CD14-positive monocyte (primary cell): Measurements from ENCODE around the gene KIAA0753. TPM values are rescaled to one million over a fixed set of nuclear protein-coding genes. Genes with fewer than 3 reads are reported as not detected.
"Not testable (repeated sequence)": the region's sequence is repeated elsewhere in the genome, so short reads cannot be mapped to it uniquely, and the experiment has no call there.

Source experiments
- DNase-seq, 3 donors: peaks; one replicate each; pipeline ENCODE4 v3.0.0-alpha.2; 2011 to 2022
- H2AFZ ChIP-seq: 2 replicates; pipeline ENCODE4 v1.6.0; 2012; ENCODE audit warnings: mild to moderate bottlenecking, low read depth, low read length, inconsistent platforms; ENCODE audit not compliant: insufficient read depth, poor library complexity, severe bottlenecking
- H3K27ac ChIP-seq, 2 donors: 1 replicate in 1 of 2; 2 replicates in 1 of 2; pipeline ENCODE4 v1.5.1; 2012 to 2013; ENCODE audit warnings: low read length in 2 of 2, control low read depth in 1 of 2, inconsistent platforms in 1 of 2, low read depth in 1 of 2, mild to moderate bottlenecking in 1 of 2
- H3K27me3 ChIP-seq, 2 donors: one replicate each; pipeline versions ENCODE4 v1.6.0 to v1.6.1; 2011 to 2013; ENCODE audit warnings: low read length in 2 of 2; ENCODE audit not compliant: control insufficient read depth in 2 of 2, insufficient read depth in 2 of 2
- H3K36me3 ChIP-seq, 2 donors: replicated peaks in 1 of 2; 1 replicate in 1 of 2; 2 replicates in 1 of 2; pipeline versions ENCODE4 v1.5.1 to v1.6.1; 2012 to 2013; ENCODE audit warnings: low read length in 2 of 2, control low read depth in 1 of 2, inconsistent platforms in 1 of 2, mild to moderate bottlenecking in 1 of 2; ENCODE audit not compliant: insufficient read depth in 2 of 2, control insufficient read depth in 1 of 2
- H3K4me1 ChIP-seq, 2 donors: 1 replicate in 1 of 2; 2 replicates in 1 of 2; pipeline versions ENCODE4 v1.5.1 to v1.6.1; 2012 to 2013; ENCODE audit warnings: low read length in 2 of 2, control low read depth in 1 of 2, inconsistent platforms in 1 of 2, mild to moderate bottlenecking in 1 of 2, moderate library complexity in 1 of 2; ENCODE audit not compliant: insufficient read depth in 2 of 2, control insufficient read depth in 1 of 2
- H3K4me2 ChIP-seq: replicated peaks from 2 replicates; pipeline ENCODE3; 2012; ENCODE audit warnings: low read length, moderate library complexity, mild to moderate bottlenecking; ENCODE audit not compliant: poor library complexity, severe bottlenecking; ENCODE audit errors: extremely low read depth
- H3K4me3 ChIP-seq, 3 experiments: fragments of 200-600 bp in 1 of 3; sonication (generic) in 1 of 3; replicated peaks in 1 of 3; 1 replicate in 2 of 3; 2 replicates in 1 of 3; pipeline ENCODE4 v1.5.1; 2011 to 2013; ENCODE audit warnings: low read length in 3 of 3, mild to moderate bottlenecking in 3 of 3, control low read depth in 2 of 3, low read depth in 2 of 3, inconsistent platforms in 1 of 3, moderate library complexity in 1 of 3
- H3K79me2 ChIP-seq: 2 replicates; pipeline ENCODE4 v1.6.0; 2012; ENCODE audit warnings: mild to moderate bottlenecking, control low read depth, inconsistent platforms, low read length, moderate library complexity; ENCODE audit not compliant: insufficient read depth
- H3K9ac ChIP-seq: 2 replicates; pipeline ENCODE4 v1.6.0; 2017; ENCODE audit warnings: low read length, mild to moderate bottlenecking; ENCODE audit not compliant: insufficient read depth, poor library complexity, severe bottlenecking
- H3K9me3 ChIP-seq, 2 donors: replicated peaks in 1 of 2; 1 replicate in 1 of 2; 2 replicates in 1 of 2; pipeline versions ENCODE4 v1.5.1 to v1.6.1; 2012 to 2013; ENCODE audit warnings: low read length in 2 of 2, control low read depth in 1 of 2; ENCODE audit not compliant: control insufficient read depth in 1 of 2, insufficient read depth in 1 of 2
- H4K20me1 ChIP-seq: 2 replicates; pipeline ENCODE4 v1.6.0; 2012; ENCODE audit warnings: mild to moderate bottlenecking, low read length, control low read depth, moderate library complexity; ENCODE audit not compliant: insufficient read depth
- H3K27ac Mint-ChIP-seq, 7 donors: one replicate each; pipeline ENCODE4 v1.8.0; 2020; ENCODE audit warnings: mild to moderate bottlenecking in 7 of 7, mixed read lengths in 7 of 7, moderate library complexity in 6 of 7, inconsistent platforms in 2 of 7
- H3K27me3 Mint-ChIP-seq, 3 donors: one replicate each; pipeline ENCODE4 v1.8.0; 2021 to 2022; ENCODE audit warnings: low read depth in 3 of 3, mild to moderate bottlenecking in 3 of 3, mixed read lengths in 3 of 3, moderate library complexity in 3 of 3, inconsistent platforms in 1 of 3
- H3K36me3 Mint-ChIP-seq, 2 donors: one replicate each; pipeline ENCODE4 v1.8.0; 2020; ENCODE audit warnings: mixed read lengths in 2 of 2, inconsistent platforms in 1 of 2, mild to moderate bottlenecking in 1 of 2
- H3K4me1 Mint-ChIP-seq: one replicate; pipeline ENCODE4 v1.8.0; 2020; ENCODE audit warnings: mild to moderate bottlenecking, mixed read lengths
- H3K4me3 Mint-ChIP-seq, 2 donors: one replicate each; pipeline ENCODE4 v1.8.0; 2020; ENCODE audit warnings: mild to moderate bottlenecking in 2 of 2, mixed read lengths in 2 of 2, moderate library complexity in 1 of 2
- H3K9me3 Mint-ChIP-seq, 7 donors: one replicate each; pipeline ENCODE4 v1.8.0; 2020 to 2022; ENCODE audit warnings: mixed read lengths in 7 of 7, mild to moderate bottlenecking in 6 of 7, moderate library complexity in 6 of 7, inconsistent platforms in 2 of 7
- WGBS: methylation state at CpG from one replicate; pipeline ENCODE4 v1.1.5; 2013; ENCODE audit warnings: missing lambda C conversion rate; ENCODE audit not compliant: insufficient coverage; 5-methylcytosine and 5-hydroxymethylcytosine counted together
- intact Hi-C, 2 donors: fragments of 100-400 bp; cut with micrococcal nuclease; formaldehyde crosslinking; loops; one replicate each; pipeline versions ENCODE4 v1.15.0 to v1.15.1; 2023
- polyA plus RNA-seq, 3 donors: library from polyadenylated mRNA; depleted of rRNA in 1 of 3; unstranded in 2 of 3; stranded (reverse) in 1 of 3; fragments of 300-500 nt in 2 of 3; fragments of >200 nt in 1 of 3; fragmentation: Illumina TruSeq in 2 of 3; gene quantifications; 1 replicate in 2 of 3; 2 replicates in 1 of 3; pipeline ENCODE4 v1.2.3, GENCODE V29; 2012 to 2021
- TF ChIP-seq, protein P1 (sequence below): fragments of 200-600 bp; IDR thresholded peaks from one replicate; pipeline ENCODE4 v1.8.0; 2022; ENCODE audit warnings: antibody characterized with exemption, mild to moderate bottlenecking

KIAA0753 gene
- polyA plus RNA-seq, 3 donors = 1.7 to 6.6 (median 3.5) TPM

DNA sequence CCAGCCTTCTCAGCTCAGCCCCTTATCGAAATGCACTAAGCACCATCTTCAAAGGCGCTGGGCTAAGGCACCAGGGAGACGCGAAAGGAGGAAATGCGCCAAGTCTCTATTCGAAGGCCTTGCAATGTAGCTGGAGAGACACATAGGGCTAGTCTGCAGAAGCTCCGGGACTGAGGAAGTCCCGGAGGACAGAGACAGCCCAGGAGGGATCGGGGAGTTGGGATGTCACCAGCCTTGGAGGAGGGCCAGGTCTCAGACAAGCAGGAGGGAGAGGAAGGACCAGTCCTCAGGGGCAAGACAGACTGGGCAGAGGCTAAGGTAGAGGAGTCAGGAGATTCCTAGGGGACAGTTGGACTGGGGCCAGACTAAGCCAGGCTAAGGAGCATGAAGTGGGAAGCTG, 19.6 kb upstream of the KIAA0753 start:
- no peak overlapping the region for H3K27ac ChIP-seq
- peaks cover 41 to 54% (median 46%) of the 10 kb centered on the region in 3 donors for H3K27me3 Mint-ChIP-seq
- H3K27ac Mint-ChIP-seq = peak overlapping the region in 3 of 7 donors; percentile 41 to 83 (median 71)
- H3K4me1 Mint-ChIP-seq = peaks cover 49% of the 10 kb centered on the region
- no peak overlapping the region for H2AFZ ChIP-seq
- H3K4me1 ChIP-seq = peaks cover 43 to 49% of the 10 kb centered on the region in 2 donors
- intact Hi-C loops = loop anchor here in 1 of 2 donors (10.0 kb wide), 1 partner anchor 335 kb away; the partner anchor contains the start of gene ALOX12
- H3K27me3 ChIP-seq = peaks cover 13 to 31% of the 10 kb centered on the region in 2 donors
- H4K20me1 ChIP-seq = no peaks in the 10 kb centered on the region
- H3K9ac ChIP-seq = no peak overlapping the region
- WGBS = 32% methylated on average over 8 of the region's 9 CpGs
- TF ChIP-seq, protein P1, sequence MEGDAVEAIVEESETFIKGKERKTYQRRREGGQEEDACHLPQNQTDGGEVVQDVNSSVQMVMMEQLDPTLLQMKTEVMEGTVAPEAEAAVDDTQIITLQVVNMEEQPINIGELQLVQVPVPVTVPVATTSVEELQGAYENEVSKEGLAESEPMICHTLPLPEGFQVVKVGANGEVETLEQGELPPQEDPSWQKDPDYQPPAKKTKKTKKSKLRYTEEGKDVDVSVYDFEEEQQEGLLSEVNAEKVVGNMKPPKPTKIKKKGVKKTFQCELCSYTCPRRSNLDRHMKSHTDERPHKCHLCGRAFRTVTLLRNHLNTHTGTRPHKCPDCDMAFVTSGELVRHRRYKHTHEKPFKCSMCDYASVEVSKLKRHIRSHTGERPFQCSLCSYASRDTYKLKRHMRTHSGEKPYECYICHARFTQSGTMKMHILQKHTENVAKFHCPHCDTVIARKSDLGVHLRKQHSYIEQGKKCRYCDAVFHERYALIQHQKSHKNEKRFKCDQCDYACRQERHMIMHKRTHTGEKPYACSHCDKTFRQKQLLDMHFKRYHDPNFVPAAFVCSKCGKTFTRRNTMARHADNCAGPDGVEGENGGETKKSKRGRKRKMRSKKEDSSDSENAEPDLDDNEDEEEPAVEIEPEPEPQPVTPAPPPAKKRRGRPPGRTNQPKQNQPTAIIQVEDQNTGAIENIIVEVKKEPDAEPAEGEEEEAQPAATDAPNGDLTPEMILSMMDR = no peak
- peaks cover 0 to 13% (median 4%) of the 10 kb centered on the region in 7 donors for H3K9me3 Mint-ChIP-seq
- no peaks in the 10 kb centered on the region for H3K79me2 ChIP-seq
- H3K36me3 Mint-ChIP-seq = peaks cover 5 to 13% of the 10 kb centered on the region in 2 donors
- peaks cover 0 to 8% of the 10 kb centered on the region in 2 donors for H3K9me3 ChIP-seq
- peak overlapping the region in 1 of 3 experiments; percentile 43 for H3K4me3 ChIP-seq
- H3K36me3 ChIP-seq = no peaks in the 10 kb centered on the region
- H3K4me3 Mint-ChIP-seq = peak overlapping the region in 1 of 2 donors; percentile 83
- no peak for DNase-seq
- H3K4me2 ChIP-seq = peak overlapping the region; percentile 50

DNA sequence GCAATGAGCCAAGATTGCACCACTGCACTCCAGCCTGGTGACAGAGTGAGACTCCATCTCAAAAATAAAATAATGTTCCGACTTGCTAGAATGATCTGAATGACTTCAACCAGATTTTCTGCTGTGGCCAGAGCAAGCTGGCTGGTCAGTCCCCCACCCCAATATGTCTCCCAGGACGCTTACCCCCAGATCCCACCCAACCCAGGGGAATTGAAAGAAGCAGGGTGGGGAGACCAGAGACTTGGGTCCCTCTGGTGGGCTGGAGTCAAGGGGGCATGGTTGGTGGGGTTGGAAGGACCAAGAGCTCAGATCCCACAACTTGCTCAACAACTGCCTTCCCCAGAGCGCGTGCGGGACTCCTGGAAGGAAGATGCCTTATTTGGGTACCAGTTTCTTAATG, 17.9 kb upstream of the KIAA0753 start:
- H3K4me1 ChIP-seq = peaks cover 49 to 57% of the 10 kb centered on the region in 2 donors
- H3K79me2 ChIP-seq, H3K9ac ChIP-seq, H4K20me1 ChIP-seq, intact Hi-C loops, H3K9me3 ChIP-seq, H3K4me2 ChIP-seq, H3K27ac Mint-ChIP-seq, DNase-seq, H3K27ac ChIP-seq, H3K4me3 ChIP-seq, H2AFZ ChIP-seq, H3K36me3 ChIP-seq: not testable (repeated sequence)
- peaks cover 60% of the 10 kb centered on the region for H3K4me1 Mint-ChIP-seq
- H3K9me3 Mint-ChIP-seq = peaks cover 0 to 14% (median 5%) of the 10 kb centered on the region in 7 donors
- no CpG with 5 or more reads among the region's 5 CpGs for WGBS
- H3K36me3 Mint-ChIP-seq = peaks cover 15 to 18% of the 10 kb centered on the region in 2 donors
- H3K27me3 Mint-ChIP-seq = peaks cover 54 to 63% (median 54%) of the 10 kb centered on the region in 3 donors
- H3K27me3 ChIP-seq = peaks cover 30 to 48% of the 10 kb centered on the region in 2 donors
- H3K4me3 Mint-ChIP-seq = peak overlapping the region in 1 of 2 donors; percentile 77
